ENCODE data around the gene WRAP73. TPM values are rescaled to one million over a fixed set of nuclear protein-coding genes. Genes with fewer than 3 reads are reported as not detected.

The WRAP73 gene
- total RNA-seq, 4 donors from 2014 or later = 10.3 to 21.7 (median 14.5) TPM

GRCh38 chr1:3681898-3682806 lies 32.2 kb upstream of the WRAP73 start:
- no peak for ATAC-seq
- TF ChIP-seq CTCF (IDR thresholded peaks at IDR 0.05) = no peak
- no peak for TF ChIP-seq POLR2AphosphoS5 (IDR thresholded peaks at IDR 0.05)
- no peak for TF ChIP-seq EP300 (IDR thresholded peaks at IDR 0.05)
- TF ChIP-seq POLR2A (IDR thresholded peaks at IDR 0.05) = no peak
- Histone ChIP-seq H3K9me3 (no peaks in the 10 kb centered on the region), H3K36me3 (no peaks in the 10 kb centered on the region), H3K27ac (no peak overlapping the region), H3K27me3 (peaks cover 58% of the 10 kb centered on the region), H3K4me1 (peaks cover 0 to 6% (median 0%) of the 10 kb centered on the region in 3 donors), H3K4me3 (no peak overlapping the region)
- no CpG with 5 or more reads among the region's 27 CpGs for WGBS, 2 donors (ENCODE audit: low coverage in 1 of 2)

- no peak overlapping the region for H3K27ac ChIP-seq
- H3K9me3 ChIP-seq = no peaks in the 10 kb centered on the region
- H3K4me1 ChIP-seq = peaks cover 0 to 6% (median 0%) of the 10 kb centered on the region in 3 donors
- ATAC-seq = no peak
- WGBS, 2 donors (ENCODE audit: low coverage in 1 of 2) = no CpG with 5 or more reads among the region's 19 CpGs
- peaks cover 58% of the 10 kb centered on the region for H3K27me3 ChIP-seq
- no peaks in the 10 kb centered on the region for H3K36me3 ChIP-seq
- no peak overlapping the region for H3K4me3 ChIP-seq
- no peak for TF ChIP-seq CTCF (IDR thresholded peaks at IDR 0.05)
Measured at GRCh38 chr1:3681231-3681897, 31.5 kb upstream of the WRAP73 start.

- Histone ChIP-seq H3K4me3 (no peak overlapping the region), H3K9me3 (no peaks in the 10 kb centered on the region), H3K27ac (no peak overlapping the region), H3K36me3 (no peaks in the 10 kb centered on the region), H3K4me1 (peaks cover 0 to 6% (median 0%) of the 10 kb centered on the region in 3 donors), H3K27me3 (peaks cover 57% of the 10 kb centered on the region)
- no peak for ATAC-seq
- no peak for TF ChIP-seq POLR2A (IDR thresholded peaks at IDR 0.05)
- no peak for TF ChIP-seq EP300 (IDR thresholded peaks at IDR 0.05)
- TF ChIP-seq POLR2AphosphoS5 (IDR thresholded peaks at IDR 0.05) = no peak
- no peak for TF ChIP-seq CTCF (IDR thresholded peaks at IDR 0.05)
- WGBS, 2 donors (ENCODE audit: low coverage in 1 of 2) = no CpG with 5 or more reads among the region's 20 CpGs
Measured at GRCh38 chr1:3680488-3681230, 30.8 kb upstream of the WRAP73 start.

GRCh38 chr1:3679799-3680453 lies 30.0 kb upstream of the WRAP73 start:
- peaks cover 55% of the 10 kb centered on the region for H3K27me3 ChIP-seq
- no peaks in the 10 kb centered on the region for H3K9me3 ChIP-seq
- H3K4me1 ChIP-seq = peaks cover 0 to 6% (median 0%) of the 10 kb centered on the region in 3 donors
- WGBS, 2 donors (ENCODE audit: low coverage in 1 of 2) = 80 to 88% methylated on average over 1 to 7 of the region's 9 CpGs
- no peak overlapping the region for H3K27ac ChIP-seq
- H3K4me3 ChIP-seq = no peak overlapping the region
- H3K36me3 ChIP-seq = no peaks in the 10 kb centered on the region
- no peak for TF ChIP-seq POLR2AphosphoS5 (IDR thresholded peaks at IDR 0.05)
- no peak for TF ChIP-seq CTCF (IDR thresholded peaks at IDR 0.05)
- no peak for TF ChIP-seq EP300 (IDR thresholded peaks at IDR 0.05)
- no peak for TF ChIP-seq POLR2A (IDR thresholded peaks at IDR 0.05)
- no peak for ATAC-seq
